AG10803 (cell line): ENCODE measurements around the gene NOL7.

Experiments used
- DNase-seq: peaks from one replicate; pipeline ENCODE4 v3.0.0; 2010; ENCODE audit warnings: low read depth
- H3K4me3 ChIP-seq: 2 replicates; pipeline ENCODE4 v1.5.1; 2011; ENCODE audit warnings: mild to moderate bottlenecking, low read length, control low read depth
- TF ChIP-seq, protein P1 (sequence below): conservative IDR thresholded peaks from 2 replicates; pipeline ENCODE4 v1.5.1; 2011; ENCODE audit warnings: mild to moderate bottlenecking, low read length, control low read depth, inconsistent platforms

Gene NOL7

DNA sequence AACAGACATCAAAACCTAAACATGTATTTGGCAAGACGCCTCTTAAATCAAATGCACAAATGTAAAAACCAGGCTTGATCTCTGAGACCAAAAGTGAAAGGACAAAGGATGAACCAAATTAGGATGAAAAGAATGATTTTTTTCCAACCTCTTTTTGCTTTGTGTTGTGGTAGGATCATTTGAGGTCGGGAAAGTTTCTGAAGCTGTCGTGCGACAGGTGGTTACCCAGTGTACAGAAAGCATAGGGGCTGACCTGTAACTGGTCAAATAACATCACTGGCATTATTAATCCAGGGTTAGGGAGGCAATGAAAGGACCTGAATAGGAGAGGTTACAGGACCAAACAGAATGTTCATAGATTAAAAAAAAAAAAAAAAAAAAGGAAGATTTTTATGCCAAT is 18.1 kb upstream of the NOL7 start:
- no peak overlapping the region for H3K4me3 ChIP-seq
- TF ChIP-seq, protein P1, sequence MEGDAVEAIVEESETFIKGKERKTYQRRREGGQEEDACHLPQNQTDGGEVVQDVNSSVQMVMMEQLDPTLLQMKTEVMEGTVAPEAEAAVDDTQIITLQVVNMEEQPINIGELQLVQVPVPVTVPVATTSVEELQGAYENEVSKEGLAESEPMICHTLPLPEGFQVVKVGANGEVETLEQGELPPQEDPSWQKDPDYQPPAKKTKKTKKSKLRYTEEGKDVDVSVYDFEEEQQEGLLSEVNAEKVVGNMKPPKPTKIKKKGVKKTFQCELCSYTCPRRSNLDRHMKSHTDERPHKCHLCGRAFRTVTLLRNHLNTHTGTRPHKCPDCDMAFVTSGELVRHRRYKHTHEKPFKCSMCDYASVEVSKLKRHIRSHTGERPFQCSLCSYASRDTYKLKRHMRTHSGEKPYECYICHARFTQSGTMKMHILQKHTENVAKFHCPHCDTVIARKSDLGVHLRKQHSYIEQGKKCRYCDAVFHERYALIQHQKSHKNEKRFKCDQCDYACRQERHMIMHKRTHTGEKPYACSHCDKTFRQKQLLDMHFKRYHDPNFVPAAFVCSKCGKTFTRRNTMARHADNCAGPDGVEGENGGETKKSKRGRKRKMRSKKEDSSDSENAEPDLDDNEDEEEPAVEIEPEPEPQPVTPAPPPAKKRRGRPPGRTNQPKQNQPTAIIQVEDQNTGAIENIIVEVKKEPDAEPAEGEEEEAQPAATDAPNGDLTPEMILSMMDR, result no peak
- no peak for DNase-seq

DNA sequence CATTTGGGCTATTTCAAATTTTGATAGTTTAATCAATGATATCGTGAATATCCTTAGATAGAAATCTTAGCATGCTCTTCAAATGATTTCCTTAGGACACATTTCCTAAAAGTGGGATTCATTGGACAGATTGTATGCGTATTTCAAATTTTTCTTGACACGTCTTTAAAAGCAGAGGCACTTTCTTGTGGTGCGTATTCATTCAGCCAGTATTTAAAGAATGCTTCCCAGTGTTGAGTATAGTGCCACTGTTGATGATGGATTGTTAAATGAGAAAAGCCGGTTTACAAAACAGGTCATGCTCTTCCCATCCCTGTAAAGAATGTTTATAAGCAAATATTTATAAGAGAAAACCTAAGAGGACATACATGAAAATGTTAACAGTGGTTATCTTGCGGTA is 15.1 kb upstream of the NOL7 start:
- TF ChIP-seq, protein P1, result no peak
- DNase-seq, result no peak
- no peak overlapping the region for H3K4me3 ChIP-seq

DNA sequence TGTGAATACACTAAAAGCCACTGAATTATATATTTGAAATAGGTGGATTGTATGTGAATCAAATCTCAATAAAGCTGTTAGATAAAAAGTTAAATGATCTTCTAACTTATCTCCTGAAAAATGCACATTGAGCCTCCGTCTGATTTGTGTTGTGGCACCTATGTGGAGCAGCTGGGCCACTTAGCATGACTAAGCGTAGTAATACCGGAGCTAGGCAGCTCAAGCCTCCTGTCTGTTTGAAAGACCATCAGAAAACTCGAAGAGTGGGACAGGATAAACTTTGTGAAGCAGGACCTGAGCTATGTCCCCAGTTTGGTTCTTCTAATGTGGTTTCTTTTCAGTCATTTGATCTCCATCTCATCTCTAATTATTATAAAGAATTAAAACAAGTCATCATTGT is 11.0 kb upstream of the NOL7 start:
- H3K4me3 ChIP-seq, result no peak overlapping the region
- DNase-seq, result no peak
- TF ChIP-seq, protein P1, result no peak

DNA sequence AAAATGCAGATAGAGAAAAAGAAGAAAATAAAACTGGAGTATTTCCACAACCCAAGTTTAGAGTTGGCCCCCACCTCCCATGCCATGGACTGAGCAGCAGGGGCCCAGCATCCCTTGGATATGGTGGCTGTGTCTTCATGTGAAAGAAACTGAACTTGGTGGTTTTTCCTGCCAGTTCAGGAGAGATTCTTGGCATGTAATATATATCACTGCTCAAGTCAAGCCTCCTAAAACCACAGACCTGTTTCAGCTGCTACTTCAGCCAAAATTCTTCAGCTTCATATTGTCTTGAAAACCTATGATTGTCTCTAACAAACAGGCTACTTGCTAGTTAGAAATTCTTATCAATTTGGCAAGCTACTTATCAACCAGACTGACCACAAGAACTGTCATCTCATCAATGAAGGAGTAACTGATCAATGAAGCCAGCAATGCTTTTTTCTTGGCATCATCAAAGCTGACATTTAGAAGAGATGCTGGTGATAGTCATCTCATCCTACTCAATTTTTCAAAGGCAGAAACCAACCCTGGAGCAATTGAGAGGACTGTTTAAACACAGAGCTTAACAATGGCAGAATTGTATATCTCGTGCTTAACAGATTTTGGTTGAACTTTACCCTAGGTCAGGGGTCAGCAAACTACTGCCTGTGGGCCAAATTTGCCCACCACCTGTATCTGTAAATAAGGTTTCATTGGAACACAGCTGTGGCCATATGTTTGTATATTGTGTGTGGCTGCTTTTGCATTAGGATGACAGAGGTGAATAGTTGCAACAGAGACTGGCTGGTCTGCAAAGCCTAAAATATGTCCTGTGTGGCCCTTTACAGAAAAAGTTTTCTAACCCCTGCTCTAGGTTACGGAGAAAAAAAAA is 10.4 kb upstream of the NOL7 start:
- H3K4me3 ChIP-seq, result no peak overlapping the region

DNA sequence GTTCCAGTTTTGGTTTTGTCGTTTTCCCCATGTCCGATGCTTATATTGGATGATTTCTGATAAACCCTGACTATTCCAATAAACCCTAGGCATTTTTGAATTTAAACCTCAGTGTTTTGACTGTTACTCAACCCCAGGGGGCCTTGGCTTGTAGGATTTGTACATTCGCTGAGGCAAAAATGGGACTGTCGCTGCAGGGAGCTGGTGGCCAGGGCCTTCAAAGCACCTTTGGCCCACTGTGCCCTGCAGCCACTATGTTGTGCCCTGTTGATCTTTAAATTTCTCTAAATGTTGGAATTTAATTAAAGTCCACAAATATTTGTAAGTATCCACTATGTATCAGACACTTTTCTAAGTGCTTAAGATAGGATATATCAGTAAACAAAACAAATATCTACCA is 9.5 kb upstream of the NOL7 start:
- TF ChIP-seq, protein P1, result no peak
- no peak overlapping the region for H3K4me3 ChIP-seq
- DNase-seq, result no peak

More for the DNA sequence above, 10.4 kb upstream of the NOL7 start:
- TF ChIP-seq, protein P1, result no peak
- no peak for DNase-seq

DNA sequence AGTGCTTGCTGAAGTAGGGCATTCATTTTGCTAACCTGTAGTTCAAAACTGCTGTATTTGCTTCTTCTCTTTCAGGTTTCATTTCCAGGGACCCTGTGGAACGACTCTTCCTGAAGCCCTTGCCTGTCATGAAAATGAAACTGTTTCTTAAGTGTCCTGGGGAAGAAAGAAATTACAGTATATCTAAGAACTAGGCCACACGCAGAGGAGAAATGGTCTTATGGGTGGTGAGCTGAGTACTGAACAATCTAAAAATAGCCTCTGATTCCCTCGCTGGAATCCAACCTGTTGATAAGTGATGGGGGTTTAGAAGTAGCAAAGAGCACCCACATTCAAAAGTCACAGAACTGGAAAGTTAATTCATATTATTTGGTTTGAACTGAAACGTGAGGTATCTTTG is 3.4 kb upstream of the NOL7 start:
- DNase-seq, result no peak
- TF ChIP-seq, protein P1, result no peak
- H3K4me3 ChIP-seq, result no peak overlapping the region

DNA sequence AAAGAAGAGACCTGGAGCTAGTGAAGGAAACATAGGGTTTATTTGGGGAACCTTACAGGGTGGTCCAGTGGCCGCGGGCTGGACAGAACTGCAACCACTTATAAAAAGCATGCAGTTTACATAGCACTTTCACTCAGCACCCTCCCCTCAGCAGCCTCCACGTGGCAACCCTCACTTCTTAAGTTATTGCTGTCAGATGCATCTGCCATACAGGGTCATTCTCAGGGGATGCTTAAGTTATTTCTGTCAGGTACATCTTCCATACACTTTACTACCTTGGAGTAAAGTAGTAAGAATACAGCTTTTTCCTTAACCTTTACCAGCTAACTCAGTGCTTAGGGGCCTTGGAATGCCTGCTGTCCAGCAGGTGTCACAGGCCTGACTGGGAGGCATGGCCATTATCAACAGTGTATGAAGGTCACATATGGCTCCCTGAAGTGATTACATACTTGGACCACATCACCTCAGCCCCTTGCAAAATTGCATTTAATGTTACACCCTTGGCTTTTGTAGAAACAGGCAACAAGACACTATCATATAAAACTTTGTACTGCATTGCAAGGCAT is 2.0 kb upstream of the NOL7 start:
- TF ChIP-seq, protein P1, result no peak
- no peak for DNase-seq
- no peak overlapping the region for H3K4me3 ChIP-seq
